ENCODE measurements around the gene CCDC197. TPM values are rescaled to one million over a fixed set of nuclear protein-coding genes. Genes with fewer than 3 reads are reported as not detected.

The CCDC197 gene
- total RNA-seq, 2 experiments from 2014 or later, result 0.44 to 0.69 TPM

DNA sequence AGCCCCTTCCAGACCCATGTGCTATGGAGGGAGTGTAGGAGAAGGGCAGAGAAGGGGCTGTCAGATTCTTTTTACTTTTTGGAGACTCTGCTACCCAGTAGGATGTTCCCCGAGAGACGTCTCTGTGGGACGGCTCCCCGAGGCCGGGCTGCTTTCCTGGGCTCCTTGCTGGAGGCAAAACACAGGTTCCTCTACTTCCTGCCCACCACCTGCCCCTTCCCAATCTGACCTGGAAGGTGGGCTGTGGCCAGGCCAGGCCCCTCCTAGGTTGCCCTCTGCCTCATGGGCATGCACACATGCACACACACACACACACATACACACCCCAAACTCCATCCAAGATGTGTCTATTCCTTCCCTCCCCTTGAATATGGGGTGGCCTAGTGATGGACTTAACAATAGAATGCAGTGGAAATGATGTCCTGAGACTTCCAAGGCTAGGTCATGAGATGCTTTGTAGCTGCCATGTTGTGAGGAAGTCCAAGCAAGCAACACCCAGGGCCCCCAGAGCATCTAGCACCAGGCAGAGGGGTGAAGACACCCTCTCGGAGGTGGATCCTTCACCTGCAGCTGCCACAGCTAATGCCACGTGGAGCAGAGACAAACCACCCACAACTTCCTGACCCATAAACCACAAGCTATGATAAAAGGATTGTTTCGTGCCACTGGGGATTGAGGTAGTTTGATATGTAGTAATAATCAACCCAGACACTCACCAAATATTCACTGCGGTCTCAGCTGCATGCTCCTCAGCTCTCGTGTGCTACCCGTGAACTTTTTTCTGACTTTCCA lies 19.1 kb upstream of the CCDC197 start:
- intact Hi-C loops (cut with micrococcal nuclease), result loop anchor here (5.0 kb wide), 1 partner anchor 414 kb away; no protein-coding TSS in a partner anchor
- peaks cover 33% of the 10 kb centered on the region for H3K36me3 Mint-ChIP-seq
- ChIA-PET CTCF (interaction anchor here (0.7 to 19.1 kb wide), 12 partner anchors 15 to 58 kb away, joined by 3 to 425 read pairs (median 4); partner anchors contain the start of gene CCDC197), POLR2A (interaction anchor here (0.6 to 10.3 kb wide), 14 partner anchors 8 to 367 kb away, joined by 3 to 447 read pairs (median 4); partner anchors contain the start of genes CCDC197, DDX24 and IFI27L1)
- peaks cover 7% of the 10 kb centered on the region for H3K9me3 Mint-ChIP-seq
- H3K4me3 Mint-ChIP-seq, result peak overlapping the region; percentile 75
- peak overlapping the region; percentile 98 for H3K27ac Mint-ChIP-seq
- peaks cover 86% of the 10 kb centered on the region for H3K4me1 Mint-ChIP-seq (ENCODE audit: low read depth)
- no peaks in the 10 kb centered on the region for H3K27me3 Mint-ChIP-seq
- peak; percentile 85 for DNase-seq

DNA sequence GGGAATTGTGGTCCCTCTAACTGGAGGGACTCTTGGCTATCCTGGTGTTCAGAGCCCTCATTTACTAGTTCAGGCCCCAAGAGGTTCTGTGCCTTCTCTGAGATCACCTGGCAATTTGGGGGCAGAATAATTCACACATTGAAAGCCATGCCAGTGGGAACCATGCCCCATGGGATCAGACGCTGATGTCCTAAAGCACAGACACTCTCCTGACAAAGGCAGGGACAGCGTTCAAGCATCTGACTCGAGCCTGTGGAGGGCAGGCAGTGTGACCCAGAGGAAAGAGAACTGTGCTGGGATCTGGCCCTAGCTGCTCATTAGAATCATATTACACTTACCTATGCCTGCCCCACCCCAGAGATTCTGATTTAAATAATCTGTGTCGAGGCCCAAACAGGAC lies 18.4 kb upstream of the CCDC197 start:
- Mint-ChIP-seq H3K9me3 (peaks cover 7% of the 10 kb centered on the region), H3K27ac (peak overlapping the region; percentile 98), H3K27me3 (no peaks in the 10 kb centered on the region), H3K4me3 (peak overlapping the region; percentile 75), H3K4me1 (ENCODE audit: low read depth) (peaks cover 78% of the 10 kb centered on the region), H3K36me3 (peaks cover 30% of the 10 kb centered on the region)
- intact Hi-C loops (cut with micrococcal nuclease), result loop anchor here (5.0 kb wide), 1 partner anchor 414 kb away; no protein-coding TSS in a partner anchor
- ChIA-PET POLR2A (interaction anchor here (0.6 to 10.3 kb wide), 13 partner anchors 8 to 366 kb away, joined by 3 to 447 read pairs (median 3); partner anchors contain the start of genes CCDC197, DDX24 and IFI27L1), CTCF (interaction anchor here (0.7 to 19.1 kb wide), 12 partner anchors 8 to 57 kb away, joined by 3 to 425 read pairs (median 4); partner anchors contain the start of gene CCDC197)
- no peak for DNase-seq

DNA sequence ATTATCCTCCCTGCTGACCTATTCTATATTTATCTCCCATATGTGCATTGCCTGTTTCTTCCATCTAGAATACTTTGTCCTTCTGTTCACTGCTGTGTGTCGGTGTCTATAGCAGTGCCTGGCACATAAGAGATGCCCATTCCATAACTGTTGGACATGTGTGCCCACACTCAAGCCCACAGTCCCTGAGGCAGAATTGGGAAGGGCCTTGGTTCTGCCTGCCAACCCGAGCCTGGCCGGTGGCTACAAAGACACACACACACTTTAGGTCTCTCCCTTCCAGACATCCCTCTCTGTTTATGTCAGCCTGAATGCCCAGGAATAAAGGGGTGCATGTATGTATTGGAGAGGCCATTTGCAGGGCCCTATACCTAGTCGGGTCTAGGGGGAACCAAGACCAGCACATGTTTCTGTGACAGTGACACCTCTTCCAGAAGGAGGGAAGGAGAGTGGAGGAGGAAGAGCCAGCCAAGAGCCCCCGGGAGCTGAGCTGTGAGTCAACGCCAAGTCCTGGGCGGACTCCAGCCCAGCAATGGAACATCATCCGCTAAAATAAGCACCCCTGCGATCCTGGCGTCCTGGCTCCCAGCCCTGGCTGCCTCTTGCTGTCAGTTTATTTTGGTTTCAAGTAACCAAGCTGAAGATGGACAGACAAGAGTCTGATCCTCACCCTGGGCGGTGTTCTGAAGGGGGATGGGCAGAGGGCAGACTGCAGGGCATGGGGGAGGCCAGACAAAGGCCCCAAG lies 16.5 kb upstream of the CCDC197 start:
- peaks cover 7% of the 10 kb centered on the region for H3K9me3 Mint-ChIP-seq
- intact Hi-C loops (cut with micrococcal nuclease), result no loop called here
- H3K4me3 Mint-ChIP-seq, result peak overlapping the region; percentile 23
- H3K36me3 Mint-ChIP-seq, result peaks cover 25% of the 10 kb centered on the region
- H3K27me3 Mint-ChIP-seq, result no peaks in the 10 kb centered on the region
- ChIA-PET POLR2A (interaction anchor here (0.6 to 1.9 kb wide), 3 partner anchors 10 to 1675 kb away, joined by 3 to 8 read pairs (median 5); no protein-coding TSS in a partner anchor), CTCF (interaction anchor here (1.6 to 19.1 kb wide), 2 partner anchors 10 to 41 kb away, joined by 5 to 425 read pairs; no protein-coding TSS in a partner anchor)
- H3K27ac Mint-ChIP-seq, result peak overlapping the region; percentile 98
- peaks cover 60% of the 10 kb centered on the region for H3K4me1 Mint-ChIP-seq (ENCODE audit: low read depth)
- DNase-seq, result no peak

DNA sequence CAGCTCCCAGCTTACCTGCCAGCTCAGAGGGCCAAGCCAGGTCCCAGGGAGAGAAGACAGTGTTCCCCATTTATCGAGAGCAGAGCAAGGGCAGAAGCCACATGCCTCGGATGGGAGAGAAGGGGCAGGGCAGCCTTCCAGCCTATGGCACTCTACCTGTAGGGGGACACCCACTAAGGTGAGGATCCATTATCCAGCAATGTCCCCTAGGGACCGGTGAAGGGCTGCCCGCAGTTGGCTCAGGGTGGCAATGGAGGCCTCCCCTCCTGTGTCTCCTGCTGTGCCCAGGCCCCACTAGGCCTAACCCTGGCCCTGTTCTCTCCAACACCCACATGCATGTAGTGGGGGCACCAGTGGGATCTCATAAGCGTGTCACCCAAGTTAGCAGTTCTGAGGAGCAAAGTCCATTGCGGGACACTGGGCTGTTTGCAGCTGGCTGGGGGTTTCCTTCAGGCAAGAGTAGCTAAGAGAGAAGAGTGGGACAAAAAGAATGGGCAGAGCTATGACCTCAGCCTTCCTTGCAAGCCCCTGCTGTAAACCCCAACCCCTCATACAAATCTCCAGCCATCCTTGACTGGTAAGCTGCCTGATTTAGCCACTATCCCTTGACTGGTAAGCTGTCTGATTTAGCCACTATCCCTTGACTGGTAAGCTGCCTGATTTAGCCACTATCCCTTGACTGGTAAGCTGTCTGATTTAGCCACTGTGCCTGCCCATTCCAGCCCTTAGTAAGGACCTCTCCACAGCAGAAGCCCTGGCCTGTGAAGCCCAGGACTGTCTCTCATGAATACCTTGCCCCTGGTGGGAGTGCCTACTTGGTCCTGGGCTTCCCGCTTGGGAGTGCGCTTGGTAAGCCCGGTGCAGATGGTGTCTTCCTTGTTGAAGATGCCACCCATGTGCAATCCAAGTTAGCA lies 15.5 kb upstream of the CCDC197 start:
- Mint-ChIP-seq H3K4me3 (no peak overlapping the region), H3K36me3 (peaks cover 25% of the 10 kb centered on the region), H3K27me3 (no peaks in the 10 kb centered on the region), H3K4me1 (ENCODE audit: low read depth) (peaks cover 50% of the 10 kb centered on the region), H3K9me3 (peaks cover 7% of the 10 kb centered on the region), H3K27ac (peak overlapping the region; percentile 98)
- CTCF ChIA-PET, result interaction anchor here (0.6 to 19.1 kb wide), 6 partner anchors 9 to 199 kb away, joined by 4 to 425 read pairs (median 5); no protein-coding TSS in a partner anchor
- no peak for DNase-seq
- intact Hi-C loops (cut with micrococcal nuclease), result no loop called here
- POLR2A ChIA-PET, result interaction anchor here (0.6 to 1.9 kb wide), 5 partner anchors 9 to 1674 kb away, joined by 3 to 8 read pairs (median 4); no protein-coding TSS in a partner anchor

DNA sequence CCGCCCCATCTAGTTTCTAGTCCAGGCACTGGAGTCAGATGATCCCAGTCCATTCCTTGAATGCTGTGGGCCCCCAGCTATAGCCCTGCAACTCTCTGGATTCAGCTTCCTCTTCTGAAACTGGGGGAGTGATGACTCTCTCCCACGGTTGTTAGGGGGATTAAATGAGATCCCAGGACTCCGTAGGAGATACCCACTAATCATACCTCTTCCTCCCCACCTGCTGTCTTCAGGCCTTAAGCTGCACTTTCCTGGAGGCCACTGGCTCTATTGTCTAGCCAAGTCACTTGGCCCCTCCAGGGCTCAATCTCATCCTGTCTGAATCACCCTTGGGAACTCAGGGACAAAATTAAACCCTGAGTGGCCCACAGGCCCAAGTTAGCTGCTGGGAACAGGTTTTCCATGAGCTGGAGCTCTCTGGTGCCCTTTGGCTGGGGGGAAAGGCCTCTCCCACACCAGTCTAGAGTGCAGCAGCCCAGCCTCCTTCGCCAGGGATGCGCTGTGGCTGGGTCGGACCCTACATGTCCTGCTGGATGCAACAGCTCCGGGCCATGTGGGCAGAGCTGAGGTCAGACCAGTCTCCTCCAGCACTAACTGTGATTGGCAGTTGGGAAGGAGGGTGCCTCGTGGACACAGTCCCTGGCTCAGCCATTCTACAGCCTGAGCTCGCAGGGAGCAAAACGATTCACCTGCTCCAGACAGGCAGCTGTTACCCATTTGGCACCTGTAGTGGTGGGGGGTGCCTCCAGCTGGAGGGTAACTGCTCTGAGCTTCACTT lies 14.7 kb upstream of the CCDC197 start:
- peaks cover 42% of the 10 kb centered on the region for H3K4me1 Mint-ChIP-seq (ENCODE audit: low read depth)
- intact Hi-C loops (cut with micrococcal nuclease), result no loop called here
- H3K27ac Mint-ChIP-seq, result no peak overlapping the region
- CTCF ChIA-PET, result interaction anchor here (0.6 to 19.1 kb wide), 8 partner anchors 9 to 198 kb away, joined by 4 to 425 read pairs (median 6); no protein-coding TSS in a partner anchor
- H3K4me3 Mint-ChIP-seq, result no peak overlapping the region
- peaks cover 6% of the 10 kb centered on the region for H3K9me3 Mint-ChIP-seq
- POLR2A ChIA-PET, result interaction anchor here (0.6 to 1.9 kb wide), 7 partner anchors 9 to 43 kb away, joined by 3 to 8 read pairs (median 3); no protein-coding TSS in a partner anchor
- DNase-seq, result no peak
- no peaks in the 10 kb centered on the region for H3K27me3 Mint-ChIP-seq
- peaks cover 17% of the 10 kb centered on the region for H3K36me3 Mint-ChIP-seq

DNA sequence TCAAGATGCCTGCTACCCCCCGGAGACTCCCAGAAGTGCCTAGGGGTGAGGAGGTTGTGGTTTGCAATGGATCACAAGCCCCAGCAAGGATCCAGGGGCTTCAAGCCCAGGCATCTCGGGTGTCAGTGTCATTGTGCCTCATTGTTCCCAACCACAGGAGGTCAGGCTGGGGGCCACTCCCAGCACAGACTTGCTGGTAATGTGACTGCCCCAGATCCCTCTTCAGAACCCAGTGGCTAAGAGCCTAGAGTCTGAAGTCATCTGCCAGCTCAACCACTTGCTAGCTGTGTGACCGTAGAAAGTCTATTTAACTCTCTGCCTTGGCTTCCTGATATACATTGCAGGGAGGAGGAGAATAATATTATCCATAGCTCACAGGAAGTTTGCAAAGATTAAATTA lies 13.0 kb upstream of the CCDC197 start:
- H3K27me3 Mint-ChIP-seq, result no peaks in the 10 kb centered on the region
- peaks cover 6% of the 10 kb centered on the region for H3K36me3 Mint-ChIP-seq
- intact Hi-C loops (cut with micrococcal nuclease), result no loop called here
- H3K9me3 Mint-ChIP-seq, result no peaks in the 10 kb centered on the region
- H3K4me1 Mint-ChIP-seq (ENCODE audit: low read depth), result peaks cover 25% of the 10 kb centered on the region
- H3K27ac Mint-ChIP-seq, result no peak overlapping the region
- ChIA-PET POLR2A (interaction anchor here (1.6 kb wide), 1 partner anchor 23 kb away, joined by 3 read pairs; no protein-coding TSS in a partner anchor), CTCF (interaction anchor here (0.9 to 19.1 kb wide), 6 partner anchors 14 to 44 kb away, joined by 3 to 425 read pairs (median 4); no protein-coding TSS in a partner anchor)
- DNase-seq, result no peak
- H3K4me3 Mint-ChIP-seq, result no peak overlapping the region

DNA sequence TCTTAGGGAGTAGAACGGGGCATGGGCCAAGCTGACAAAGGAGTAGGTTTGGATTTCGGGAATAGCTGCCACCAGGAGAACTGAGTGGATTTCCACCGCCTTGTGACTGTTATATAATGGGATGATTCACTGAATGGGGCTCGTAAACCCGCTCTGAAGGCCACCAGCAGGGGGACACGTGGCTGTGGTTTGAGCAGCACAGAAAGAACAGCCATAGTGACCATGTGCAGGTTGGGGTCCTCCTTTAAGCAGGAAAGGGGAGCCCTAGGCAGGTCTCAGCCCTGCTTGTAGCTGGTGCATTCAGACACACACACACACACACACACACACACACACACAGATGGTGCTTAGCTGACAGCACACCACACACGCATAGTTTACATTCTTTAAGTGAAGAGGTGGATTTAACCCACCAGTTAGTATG lies 12.1 kb upstream of the CCDC197 start:
- Mint-ChIP-seq H3K36me3 (peaks cover 6% of the 10 kb centered on the region), H3K9me3 (no peaks in the 10 kb centered on the region), H3K4me1 (ENCODE audit: low read depth) (peaks cover 20% of the 10 kb centered on the region), H3K27me3 (no peaks in the 10 kb centered on the region), H3K4me3 (no peak overlapping the region), H3K27ac (no peak overlapping the region)
- ChIA-PET POLR2A (interaction anchor here (0.6 to 1.6 kb wide), 3 partner anchors 24 to 68 kb away, joined by 3 to 4 read pairs (median 3); no protein-coding TSS in a partner anchor), CTCF (interaction anchor here (1.2 to 19.1 kb wide), 5 partner anchors 12 to 45 kb away, joined by 3 to 425 read pairs (median 5); partner anchors contain the start of gene CCDC197)
- DNase-seq, result no peak
- intact Hi-C loops (cut with micrococcal nuclease), result no loop called here

DNA sequence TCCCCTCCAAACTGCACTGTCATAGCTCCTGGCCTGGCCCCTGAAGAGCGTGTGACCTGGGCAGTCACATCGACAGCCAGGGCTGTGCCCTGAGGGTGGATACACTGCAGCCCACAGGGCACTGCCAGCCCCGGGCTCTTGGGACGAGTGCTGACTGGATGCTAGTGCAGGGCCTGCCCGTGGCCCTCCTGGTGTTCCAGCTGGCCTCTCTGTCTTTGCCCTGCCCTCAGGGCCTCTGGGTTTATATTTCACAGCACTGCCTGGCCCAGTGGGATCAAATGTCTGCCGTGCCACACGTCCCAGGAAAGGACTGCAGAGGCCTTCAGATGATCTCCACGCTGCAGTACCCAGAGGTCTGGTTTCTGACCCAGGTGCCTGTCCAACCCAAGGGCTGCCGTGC lies 10.1 kb upstream of the CCDC197 start:
- Mint-ChIP-seq H3K27me3 (no peaks in the 10 kb centered on the region), H3K4me1 (ENCODE audit: low read depth) (peaks cover 11% of the 10 kb centered on the region), H3K4me3 (no peak overlapping the region), H3K36me3 (no peaks in the 10 kb centered on the region), H3K27ac (no peak overlapping the region), H3K9me3 (no peaks in the 10 kb centered on the region)
- POLR2A ChIA-PET, result no interaction called here
- CTCF ChIA-PET, result interaction anchor here (1.4 to 1.8 kb wide), 2 partner anchors 16 to 47 kb away, joined by 3 to 6 read pairs; no protein-coding TSS in a partner anchor
- intact Hi-C loops (cut with micrococcal nuclease), result no loop called here
- no peak for DNase-seq

DNA sequence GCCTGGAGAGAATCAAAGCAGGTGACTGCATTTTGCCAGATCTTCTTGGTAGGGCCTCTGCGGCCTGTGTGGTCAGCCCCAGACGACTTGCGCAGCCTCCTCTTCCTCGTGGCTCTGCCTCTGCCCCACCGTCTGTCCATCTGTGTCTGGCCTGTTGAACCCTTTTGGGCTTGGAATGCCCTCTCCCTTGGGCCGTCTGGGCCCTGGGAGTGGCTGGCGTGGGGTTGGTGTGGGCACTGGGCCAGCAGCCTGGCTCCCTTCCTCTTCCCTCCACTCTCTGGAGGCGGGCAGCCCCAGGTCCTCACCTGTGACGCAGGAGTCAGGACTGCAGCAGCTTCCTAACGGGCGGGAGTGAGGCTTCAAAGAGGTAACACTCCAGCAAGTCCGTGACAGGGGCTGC lies 9.7 kb upstream of the CCDC197 start:
- ChIA-PET POLR2A (no interaction called here), CTCF (interaction anchor here (1.4 to 1.8 kb wide), 2 partner anchors 16 to 47 kb away, joined by 3 to 6 read pairs; no protein-coding TSS in a partner anchor)
- Mint-ChIP-seq H3K27me3 (no peaks in the 10 kb centered on the region), H3K4me3 (no peak overlapping the region), H3K36me3 (no peaks in the 10 kb centered on the region), H3K27ac (no peak overlapping the region), H3K9me3 (no peaks in the 10 kb centered on the region), H3K4me1 (ENCODE audit: low read depth) (peaks cover 8% of the 10 kb centered on the region)
- DNase-seq, result no peak
- intact Hi-C loops (cut with micrococcal nuclease), result no loop called here

DNA sequence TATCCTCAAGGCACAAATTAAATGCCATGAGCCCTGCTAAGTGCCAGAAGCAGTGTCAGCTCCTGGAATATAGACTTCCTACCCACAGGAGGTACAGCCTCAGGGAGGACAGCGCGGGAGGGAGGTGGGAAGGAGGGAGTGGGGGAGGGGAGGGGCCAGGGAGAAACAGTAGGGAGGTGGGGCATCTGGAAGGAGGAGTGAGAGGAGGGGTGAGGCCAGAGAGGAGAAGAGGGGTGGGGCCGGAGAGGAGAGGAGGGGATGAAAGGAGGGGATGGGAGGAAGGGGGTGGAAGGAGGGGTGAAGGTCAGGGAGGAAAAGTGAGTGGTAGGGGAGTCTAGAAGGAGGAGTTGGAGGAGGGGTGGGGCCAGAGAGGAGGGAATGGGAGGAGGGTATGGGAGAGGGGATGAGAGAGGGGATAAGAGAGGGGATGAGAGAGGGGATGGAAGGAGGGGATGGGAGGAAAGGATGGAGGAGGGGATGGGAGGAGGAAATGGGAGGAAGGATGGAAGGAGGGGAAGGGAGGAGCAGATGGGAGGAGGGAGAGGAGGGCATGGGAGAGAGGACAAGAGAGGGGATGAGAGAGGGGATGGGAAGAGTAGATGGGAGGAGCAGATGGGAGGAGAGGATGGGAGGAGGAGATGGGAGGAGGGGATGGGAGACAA lies 9.2 kb upstream of the CCDC197 start:
- POLR2A ChIA-PET, result no interaction called here
- no peaks in the 10 kb centered on the region for H3K27me3 Mint-ChIP-seq
- intact Hi-C loops (cut with micrococcal nuclease), result no loop called here
- H3K36me3 Mint-ChIP-seq, result no peaks in the 10 kb centered on the region
- CTCF ChIA-PET, result no interaction called here
- no peak overlapping the region for H3K4me3 Mint-ChIP-seq
- no peak for DNase-seq
- no peak overlapping the region for H3K27ac Mint-ChIP-seq
- H3K4me1 Mint-ChIP-seq (ENCODE audit: low read depth), result peaks cover 8% of the 10 kb centered on the region
- no peaks in the 10 kb centered on the region for H3K9me3 Mint-ChIP-seq

Measured in activated CD4-positive, alpha-beta memory T cell treated with anti-CD3 and anti-CD28 coated beads for 36 hours (primary cell).